NCI-H1105 (cell line): Measurements from ENCODE around the gene SUV39H1.
"Not testable (repeated sequence)": the region's sequence is repeated elsewhere in the genome, so short reads cannot be mapped to it uniquely, and the experiment has no call there.

Source experiments
- DNase-seq: peaks from one replicate; lab custom pipeline; 2025; lab: John Stamatoyannopoulos, UW

The SUV39H1 gene

GRCh38 chrX:48688531-48689150, 7.9 kb upstream of the SUV39H1 start:
- no peak for DNase-seq

DNA sequence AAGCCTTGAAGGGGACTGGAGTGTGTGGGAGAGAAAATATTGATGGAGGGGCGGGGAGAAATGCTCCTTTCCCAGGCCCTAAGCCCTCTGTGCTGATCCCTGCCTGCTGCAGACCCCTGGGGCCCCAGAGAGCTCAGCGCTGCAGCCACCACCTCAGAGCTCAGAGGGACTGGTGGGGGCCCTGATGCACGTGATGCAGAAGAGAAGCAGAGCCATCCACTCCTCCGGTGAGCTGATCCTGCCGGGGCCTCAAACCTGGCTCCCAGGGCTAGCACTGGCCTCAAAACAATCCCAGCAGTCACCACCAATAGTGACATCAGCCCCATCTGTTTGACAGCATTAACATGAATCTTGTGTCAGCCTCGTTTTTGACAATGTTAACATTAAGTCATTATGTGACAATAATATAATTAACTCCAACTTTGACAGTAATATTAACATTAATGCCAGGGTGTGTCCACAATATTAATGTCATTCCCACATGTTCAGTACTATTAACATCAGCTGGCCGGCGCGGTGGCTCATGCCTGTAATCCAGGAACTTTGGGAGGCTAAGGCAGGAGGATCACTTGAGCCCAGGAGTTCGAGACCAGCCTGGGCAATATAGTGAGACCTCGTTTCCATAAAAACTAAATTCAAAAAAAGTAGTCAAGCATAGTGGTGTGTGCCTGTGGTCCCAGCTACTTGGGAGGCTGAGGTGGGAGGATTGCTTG, 7.2 kb upstream of the SUV39H1 start:
- DNase-seq: no peak

DNA sequence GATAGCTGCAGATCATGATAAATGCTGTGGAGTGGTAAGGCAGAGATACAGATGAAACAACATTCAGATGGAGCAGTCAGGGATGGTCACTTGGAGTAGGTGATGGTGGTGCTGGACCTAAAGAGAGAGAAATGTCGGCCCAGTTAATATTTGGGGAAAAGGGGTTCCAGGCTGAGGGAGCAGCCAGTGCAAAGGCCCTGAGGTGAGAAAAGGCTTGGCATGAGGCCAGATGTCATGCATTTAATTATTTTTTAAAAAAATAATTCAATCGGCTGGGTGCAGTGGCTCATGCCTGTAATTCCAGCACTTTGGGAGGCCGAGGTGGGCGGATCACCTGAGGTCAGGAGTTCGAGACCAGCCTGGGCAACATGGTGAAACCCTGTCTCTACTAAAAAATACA, 4.8 kb upstream of the SUV39H1 start:
- not testable (repeated sequence) for DNase-seq

DNA sequence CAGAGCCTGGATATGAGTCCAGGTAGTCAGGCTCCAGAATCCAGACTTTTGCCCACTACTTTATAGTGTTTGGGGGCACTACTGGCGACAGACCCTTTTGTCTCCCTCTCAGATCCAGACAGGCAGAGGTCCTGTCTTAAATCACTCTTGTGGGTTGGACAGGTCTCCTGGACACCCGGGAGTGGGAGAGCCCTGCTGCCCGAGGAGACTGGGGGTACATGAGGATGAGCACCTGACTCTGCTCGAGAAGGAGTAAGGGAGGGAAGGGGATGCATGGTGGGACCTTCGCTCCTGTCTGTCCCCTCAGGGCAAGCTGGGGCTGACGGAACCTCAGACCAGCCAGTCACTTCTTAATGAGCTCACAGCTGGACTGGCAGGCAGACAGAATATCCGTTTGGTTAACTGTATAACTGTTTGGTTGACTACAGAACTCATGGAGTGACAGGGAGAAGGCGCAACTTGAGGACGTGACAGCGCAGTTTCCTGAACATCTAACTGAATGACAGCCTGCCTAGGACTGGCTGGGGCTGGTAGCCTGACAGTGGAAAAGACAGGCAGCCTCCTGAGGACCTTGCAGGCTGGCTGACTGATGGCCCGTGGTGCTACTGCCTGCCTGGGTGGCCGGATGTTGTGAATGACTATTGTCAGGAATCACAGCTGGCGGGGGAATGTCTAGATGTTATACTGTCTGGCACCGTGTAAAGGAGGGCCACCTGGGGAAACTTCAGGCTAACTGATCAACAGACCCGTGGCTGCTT, 1.6 kb upstream of the SUV39H1 start:
- no peak for DNase-seq

- DNase-seq: no peak
Observed at GRCh38 chrX:48695534-48695896, 1.0 kb upstream of the SUV39H1 start.

DNA sequence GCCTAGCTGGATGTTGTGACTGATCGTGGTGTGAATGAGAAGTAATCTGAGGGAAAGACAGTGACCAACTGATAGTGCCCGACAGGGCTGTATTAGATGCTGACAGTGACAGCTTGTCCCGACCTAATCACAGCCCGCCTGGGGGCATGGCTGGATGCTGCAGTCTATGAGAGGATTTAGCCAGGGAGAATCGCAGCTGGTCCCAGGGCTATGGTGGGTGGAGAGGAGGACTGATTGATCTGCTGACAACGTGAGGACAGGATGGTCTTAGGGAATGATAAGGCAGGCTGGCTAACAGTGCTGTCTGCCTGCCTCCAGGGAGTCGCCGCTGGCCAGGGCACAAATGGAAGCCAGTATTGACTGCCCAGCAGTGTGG, 621 bp upstream of the SUV39H1 start:
- DNase-seq: no peak

GRCh38 chrX:48696909-48697727, 584 bp downstream of the SUV39H1 start:
- DNase-seq: peak; percentile 39

DNA sequence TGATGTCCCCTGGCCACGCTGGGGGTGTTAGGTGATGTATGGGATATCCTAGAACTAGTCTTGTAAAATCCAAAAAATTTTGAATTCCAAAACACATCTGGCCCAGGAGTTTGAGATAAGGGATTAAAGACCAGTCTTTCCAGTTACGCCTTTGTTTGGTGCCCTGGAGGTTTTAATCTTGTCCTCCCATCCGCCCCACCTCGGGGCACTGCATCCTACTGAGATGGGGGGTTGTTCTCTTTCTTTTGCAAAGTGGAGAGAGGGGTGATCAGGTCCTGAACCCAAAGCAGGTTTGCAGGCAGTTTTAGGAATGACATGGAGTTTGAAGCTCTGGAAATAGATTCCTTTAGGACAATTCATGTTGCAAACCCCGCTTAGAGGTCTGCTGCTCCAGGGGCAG, 1.8 kb downstream of the SUV39H1 start:
- no peak for DNase-seq

DNA sequence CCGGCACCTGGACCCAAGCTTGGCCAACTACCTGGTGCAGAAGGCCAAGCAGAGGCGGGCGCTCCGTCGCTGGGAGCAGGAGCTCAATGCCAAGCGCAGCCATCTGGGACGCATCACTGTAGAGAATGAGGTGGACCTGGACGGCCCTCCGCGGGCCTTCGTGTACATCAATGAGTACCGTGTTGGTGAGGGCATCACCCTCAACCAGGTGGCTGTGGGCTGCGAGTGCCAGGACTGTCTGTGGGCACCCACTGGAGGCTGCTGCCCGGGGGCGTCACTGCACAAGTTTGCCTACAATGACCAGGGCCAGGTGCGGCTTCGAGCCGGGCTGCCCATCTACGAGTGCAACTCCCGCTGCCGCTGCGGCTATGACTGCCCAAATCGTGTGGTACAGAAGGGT, 3.7 kb downstream of the SUV39H1 start:
- DNase-seq: no peak

DNA sequence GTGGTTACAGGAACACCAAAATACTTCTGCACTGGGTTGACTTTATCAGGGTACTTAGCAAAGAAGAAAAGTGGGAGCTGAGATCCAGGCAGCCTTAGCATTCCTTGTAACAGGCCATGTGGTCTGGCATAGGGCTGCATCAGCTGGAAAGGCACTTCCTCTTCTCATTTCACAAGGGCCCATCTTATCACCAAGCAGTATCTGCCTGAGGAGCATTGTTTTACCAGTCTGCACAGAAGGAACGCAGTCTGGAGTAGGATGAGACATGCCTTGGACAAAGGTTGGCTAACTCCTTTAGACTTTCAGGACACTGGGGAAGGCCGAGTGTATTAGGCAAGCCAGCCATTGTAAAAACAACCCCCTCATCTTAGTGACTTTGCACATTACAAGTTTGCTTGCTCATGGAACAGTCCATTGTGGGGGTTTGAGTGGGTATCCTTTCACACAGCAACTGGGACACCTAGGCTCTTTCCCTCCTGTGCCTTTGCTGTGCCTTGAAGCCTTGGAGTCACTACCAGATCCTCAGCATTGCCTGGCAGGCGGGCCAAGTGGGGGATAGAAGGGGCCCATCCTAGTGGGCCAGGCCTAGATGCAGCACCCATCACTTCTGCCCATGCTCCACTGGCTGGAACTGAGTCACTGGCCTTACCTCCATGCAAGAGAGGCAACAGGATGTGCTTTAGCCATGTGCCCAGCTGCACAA, 4.6 kb downstream of the SUV39H1 start:
- no peak for DNase-seq

DNA sequence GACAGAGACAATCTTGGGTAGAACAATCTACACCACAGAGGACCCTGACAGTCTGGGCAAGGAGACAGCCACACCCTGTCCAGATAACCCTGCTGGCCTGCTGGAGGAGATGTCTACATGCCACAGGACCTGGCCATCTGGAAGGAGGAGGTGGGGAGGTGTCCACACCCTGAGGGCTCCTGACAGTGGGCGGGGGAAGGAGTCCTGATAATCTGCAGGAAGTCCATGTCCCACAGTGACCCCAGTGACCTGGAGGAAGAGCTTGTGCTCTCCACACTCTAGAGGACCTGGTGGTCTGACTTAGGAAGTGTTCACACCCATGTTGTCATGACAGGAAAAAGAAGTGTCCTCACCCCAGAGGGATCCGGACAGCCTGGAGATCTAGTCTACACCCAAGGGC, 5.5 kb downstream of the SUV39H1 start:
- no peak for DNase-seq

GRCh38 chrX:48702716-48703115, 6.2 kb downstream of the SUV39H1 start:
- no peak for DNase-seq

- DNase-seq: no peak
Observed at GRCh38 chrX:48703228-48703627, 6.7 kb downstream of the SUV39H1 start.

GRCh38 chrX:48703642-48704481, 7.3 kb downstream of the SUV39H1 start:
- no peak for DNase-seq

GRCh38 chrX:48705871-48706270, 9.3 kb downstream of the SUV39H1 start:
- no peak for DNase-seq

GRCh38 chrX:48709522-48710112, 13.1 kb downstream of the SUV39H1 start:
- no peak for DNase-seq

DNA sequence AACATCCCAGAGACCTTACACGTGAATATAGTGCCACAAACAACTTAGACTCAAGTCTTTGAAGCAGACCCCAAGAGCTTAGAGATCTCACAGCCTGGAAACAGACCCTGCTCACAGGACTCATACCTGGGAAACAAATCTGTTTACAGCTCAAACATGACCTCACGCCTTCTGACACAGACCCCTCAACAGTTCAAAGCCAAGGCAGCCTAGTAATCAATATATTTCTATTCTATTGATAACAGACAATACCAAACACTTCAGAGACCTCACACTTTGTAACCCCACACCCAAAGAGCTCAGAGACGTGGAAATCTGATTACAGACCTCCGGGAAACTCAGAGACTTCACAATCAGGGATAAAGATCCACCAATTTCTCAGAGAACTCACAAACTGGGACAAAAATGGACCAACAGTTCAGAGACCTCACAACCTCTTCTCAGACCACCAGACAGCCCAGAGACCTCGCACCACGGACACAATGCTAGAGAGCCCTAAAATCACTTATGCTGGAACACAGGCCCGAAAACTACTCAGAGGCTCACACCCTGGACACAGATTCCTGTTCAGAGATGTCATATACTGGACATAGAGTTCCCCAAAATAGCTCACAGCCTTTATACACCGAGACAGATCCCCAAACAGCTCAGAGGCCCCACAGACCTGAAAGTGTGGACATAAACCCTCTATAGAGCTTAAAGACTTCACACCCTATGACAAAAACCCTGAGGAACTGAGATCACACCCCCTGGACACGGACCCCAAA, 14.8 kb downstream of the SUV39H1 start:
- no peak for DNase-seq

GRCh38 chrX:48711929-48712505, 15.5 kb downstream of the SUV39H1 start:
- DNase-seq: no peak

DNA sequence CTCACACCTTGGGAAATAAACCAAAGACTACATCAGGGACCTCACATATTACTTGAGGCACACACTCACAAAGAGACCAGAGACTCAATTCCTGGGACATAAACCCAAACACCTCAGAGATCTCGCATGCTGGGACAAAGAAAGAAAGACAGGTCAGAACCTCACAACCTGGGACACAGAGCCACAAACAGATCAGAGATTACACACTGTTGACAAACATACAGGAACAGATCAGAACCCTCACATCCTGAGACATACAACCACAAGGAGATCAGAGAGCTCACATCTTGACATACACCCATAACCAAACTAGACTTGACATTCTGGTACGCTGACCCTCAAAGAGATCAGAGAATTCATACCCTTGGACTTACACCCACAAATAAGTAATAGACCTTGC, 17.3 kb downstream of the SUV39H1 start:
- DNase-seq: no peak
